IPS-18a (cell line): ENCODE results near the gene SLC35F4.

Experiments
- H3K27ac ChIP-seq: one replicate; pipeline ENCODE4 v1.5.1; 2013; ENCODE audit warnings: low read length
- H3K27me3 ChIP-seq: one replicate; pipeline ENCODE4 v1.6.1; 2013; ENCODE audit warnings: mild to moderate bottlenecking, low read length; ENCODE audit not compliant: control insufficient read depth, insufficient read depth
- H3K36me3 ChIP-seq: one replicate; pipeline ENCODE4 v1.6.1; 2013; ENCODE audit warnings: low read depth, low read length; ENCODE audit not compliant: control insufficient read depth
- H3K4me1 ChIP-seq: one replicate; pipeline ENCODE4 v1.6.1; 2013; ENCODE audit warnings: low read depth, low read length; ENCODE audit not compliant: control insufficient read depth
- H3K4me3 ChIP-seq: one replicate; pipeline ENCODE4 v1.5.1; 2013; ENCODE audit warnings: low read length
- H3K9ac ChIP-seq: one replicate; pipeline ENCODE4 v1.6.1; 2013; ENCODE audit warnings: mild to moderate bottlenecking, low read length, moderate library complexity
- H3K9me3 ChIP-seq: one replicate; pipeline ENCODE4 v1.6.1; 2013; ENCODE audit warnings: low read depth, low read length; ENCODE audit not compliant: control insufficient read depth

SLC35F4 gene

GRCh38 chr14:57559576-57559975 is 306.3 kb downstream of the SLC35F4 start:
- Histone ChIP-seq H3K9me3 (no peaks in the 10 kb centered on the region), H3K27me3 (no peaks in the 10 kb centered on the region), H3K4me3 (no peak overlapping the region), H3K27ac (no peak overlapping the region), H3K9ac (no peak overlapping the region), H3K36me3 (no peaks in the 10 kb centered on the region), H3K4me1 (no peaks in the 10 kb centered on the region)

DNA sequence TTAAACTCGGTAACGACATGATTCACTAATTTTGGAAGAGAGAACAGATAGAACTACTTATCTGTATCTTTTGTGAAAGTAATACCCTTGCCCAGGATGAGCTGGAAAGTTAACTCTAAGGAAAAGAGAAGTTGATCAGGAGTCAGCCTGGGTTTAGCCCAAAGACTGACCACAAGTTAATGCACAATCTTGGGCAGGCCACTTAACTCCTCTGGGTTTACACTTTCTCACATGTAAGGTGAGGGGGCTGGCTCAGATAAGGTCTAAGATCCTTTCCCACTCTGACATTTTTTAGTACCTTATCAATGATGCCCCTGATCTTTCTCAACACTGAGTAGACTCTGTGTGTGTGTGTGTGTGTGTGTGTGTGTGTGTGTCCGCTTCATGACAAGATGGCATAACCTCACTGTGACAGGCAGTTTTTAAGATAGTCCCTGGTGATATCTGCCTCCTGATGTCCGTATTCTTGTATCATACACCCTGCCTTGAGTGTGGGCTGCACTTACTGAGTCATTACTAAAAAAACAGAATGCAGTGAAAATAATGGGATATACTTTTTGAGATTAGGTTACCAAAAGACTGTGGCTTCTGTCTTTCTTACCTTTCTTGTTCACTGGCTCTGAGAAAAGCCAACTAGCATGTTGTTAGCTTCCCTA is 316.0 kb downstream of the SLC35F4 start:
- no peaks in the 10 kb centered on the region for H3K4me1 ChIP-seq
- no peaks in the 10 kb centered on the region for H3K27me3 ChIP-seq
- no peak overlapping the region for H3K4me3 ChIP-seq
- H3K27ac ChIP-seq = no peak overlapping the region
- no peaks in the 10 kb centered on the region for H3K36me3 ChIP-seq
- no peak overlapping the region for H3K9ac ChIP-seq
- no peaks in the 10 kb centered on the region for H3K9me3 ChIP-seq

- H3K4me1 ChIP-seq = no peaks in the 10 kb centered on the region
- no peak overlapping the region for H3K9ac ChIP-seq
- H3K9me3 ChIP-seq = no peaks in the 10 kb centered on the region
- no peak overlapping the region for H3K27ac ChIP-seq
- no peaks in the 10 kb centered on the region for H3K36me3 ChIP-seq
- H3K27me3 ChIP-seq = no peaks in the 10 kb centered on the region
- no peak overlapping the region for H3K4me3 ChIP-seq
Measured at GRCh38 chr14:57549016-57549564, 316.8 kb downstream of the SLC35F4 start.

DNA sequence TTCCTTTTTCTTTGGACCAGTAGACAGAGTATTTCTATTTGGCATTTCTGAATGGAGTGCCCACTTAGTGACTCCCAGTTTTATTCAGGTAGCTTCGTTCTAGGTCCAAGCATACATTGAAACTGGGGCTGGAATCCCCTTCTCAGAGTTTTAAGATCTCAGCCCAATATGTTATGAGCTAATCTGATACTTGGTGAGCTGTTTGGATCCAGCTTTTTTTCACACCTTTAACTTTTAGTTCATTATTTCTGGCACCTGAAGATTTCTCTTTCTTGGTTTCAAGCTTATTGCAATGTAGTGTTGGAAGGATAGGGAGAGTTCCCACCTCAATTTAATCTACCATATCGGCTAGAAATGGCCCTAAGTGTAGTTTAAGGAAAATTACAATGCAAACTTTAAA is 318.8 kb downstream of the SLC35F4 start:
- Histone ChIP-seq H3K9ac (no peak overlapping the region), H3K4me1 (no peaks in the 10 kb centered on the region), H3K4me3 (no peak overlapping the region), H3K9me3 (no peaks in the 10 kb centered on the region), H3K27ac (no peak overlapping the region), H3K36me3 (no peaks in the 10 kb centered on the region), H3K27me3 (no peaks in the 10 kb centered on the region)

GRCh38 chr14:57533214-57533613 is 332.7 kb downstream of the SLC35F4 start:
- Histone ChIP-seq H3K9me3 (no peaks in the 10 kb centered on the region), H3K4me3 (no peak overlapping the region), H3K36me3 (no peaks in the 10 kb centered on the region), H3K4me1 (no peaks in the 10 kb centered on the region), H3K27ac (no peak overlapping the region), H3K27me3 (no peaks in the 10 kb centered on the region), H3K9ac (no peak overlapping the region)

- H3K27me3 ChIP-seq = no peaks in the 10 kb centered on the region
- no peak overlapping the region for H3K27ac ChIP-seq
- no peaks in the 10 kb centered on the region for H3K36me3 ChIP-seq
- no peak overlapping the region for H3K9ac ChIP-seq
- no peaks in the 10 kb centered on the region for H3K9me3 ChIP-seq
- H3K4me3 ChIP-seq = no peak overlapping the region
- no peaks in the 10 kb centered on the region for H3K4me1 ChIP-seq
Measured at GRCh38 chr14:57530571-57530970, 335.3 kb downstream of the SLC35F4 start.

- Histone ChIP-seq H3K9me3 (no peaks in the 10 kb centered on the region), H3K9ac (no peak overlapping the region), H3K4me3 (no peak overlapping the region), H3K27ac (no peak overlapping the region), H3K4me1 (no peaks in the 10 kb centered on the region), H3K27me3 (no peaks in the 10 kb centered on the region), H3K36me3 (no peaks in the 10 kb centered on the region)
Measured at GRCh38 chr14:57526942-57527341, 338.9 kb downstream of the SLC35F4 start.

GRCh38 chr14:57519043-57519442 is 346.8 kb downstream of the SLC35F4 start:
- no peaks in the 10 kb centered on the region for H3K9me3 ChIP-seq

More at GRCh38 chr14:57519043-57519442, 346.8 kb downstream of the SLC35F4 start:
- Histone ChIP-seq H3K36me3 (no peaks in the 10 kb centered on the region), H3K4me1 (no peaks in the 10 kb centered on the region), H3K4me3 (no peak overlapping the region), H3K27ac (no peak overlapping the region), H3K27me3 (no peaks in the 10 kb centered on the region), H3K9ac (no peak overlapping the region)
